Activated CD8-positive, alpha-beta memory T cell treated with anti-CD3 and anti-CD28 coated beads, Interleukin-2, amount 50 U/mL, for 1 hour (primary cell): Measurements from ENCODE around the gene GOLGA6L10.
"Not testable (repeated sequence)": the region's sequence is repeated elsewhere in the genome, so short reads cannot be mapped to it uniquely, and the experiment has no call there.

Source experiments
- DNase-seq: peaks from one replicate; pipeline ENCODE4 v3.0.0-alpha.2; 2020; ENCODE audit errors: extremely low read depth

GOLGA6L10 gene

GRCh38 chr15:82299511-82299914 lies 49.8 kb downstream of the GOLGA6L10 start:
- DNase-seq, result not testable (repeated sequence)

GRCh38 chr15:82298520-82298919 lies 50.8 kb downstream of the GOLGA6L10 start:
- DNase-seq, result no peak

- DNase-seq, result no peak
Observed at GRCh38 chr15:82298032-82298431, 51.2 kb downstream of the GOLGA6L10 start.

GRCh38 chr15:82297546-82297945 lies 51.7 kb downstream of the GOLGA6L10 start:
- no peak for DNase-seq

GRCh38 chr15:82294061-82294690 lies 55.1 kb downstream of the GOLGA6L10 start:
- DNase-seq, result no peak

GRCh38 chr15:82292271-82292670 lies 57.0 kb downstream of the GOLGA6L10 start:
- no peak for DNase-seq
